DMS153 treated with DMSO at 0.1 percent for 48 hours (cell line): ENCODE measurements around the gene ANKDD1A.

Experiments
- DNase-seq: peaks from one replicate; lab custom pipeline; 2025; ENCODE audit not compliant: unreplicated experiment; lab: John Stamatoyannopoulos, UW

The ANKDD1A gene

GRCh38 chr15:64923546-64923945 is 11.8 kb downstream of the ANKDD1A start:
- DNase-seq: no peak

GRCh38 chr15:64925335-64926330 is 13.9 kb downstream of the ANKDD1A start:
- DNase-seq: no peak

- DNase-seq: no peak
These were observed 15.0 kb downstream of the ANKDD1A start for GRCh38 chr15:64926661-64927060.

GRCh38 chr15:64928626-64929220 is 17.0 kb downstream of the ANKDD1A start:
- DNase-seq: no peak

- no peak for DNase-seq
These were observed 18.4 kb downstream of the ANKDD1A start for GRCh38 chr15:64930019-64930652.

- DNase-seq: no peak
These were observed 19.2 kb downstream of the ANKDD1A start for GRCh38 chr15:64930778-64931371.

GRCh38 chr15:64931381-64931780 is 19.7 kb downstream of the ANKDD1A start:
- DNase-seq: no peak

GRCh38 chr15:64934023-64934422 is 22.3 kb downstream of the ANKDD1A start:
- no peak for DNase-seq

- no peak for DNase-seq
These were observed 26.5 kb downstream of the ANKDD1A start for GRCh38 chr15:64938192-64938591.

- no peak for DNase-seq
These were observed 30.7 kb downstream of the ANKDD1A start for GRCh38 chr15:64942356-64942755.

GRCh38 chr15:64943512-64944225 is 32.0 kb downstream of the ANKDD1A start:
- DNase-seq: no peak

- no peak for DNase-seq
These were observed 33.3 kb downstream of the ANKDD1A start for GRCh38 chr15:64944961-64945360.

- no peak for DNase-seq
These were observed 35.5 kb downstream of the ANKDD1A start for GRCh38 chr15:64947211-64947610.

- DNase-seq: no peak
These were observed 37.2 kb downstream of the ANKDD1A start for GRCh38 chr15:64948916-64949315.

- no peak for DNase-seq
These were observed 37.9 kb downstream of the ANKDD1A start for GRCh38 chr15:64949383-64950186.

GRCh38 chr15:64950888-64951287 is 39.2 kb downstream of the ANKDD1A start:
- DNase-seq: no peak

GRCh38 chr15:64951777-64952418 is 40.2 kb downstream of the ANKDD1A start:
- no peak for DNase-seq

- no peak for DNase-seq
These were observed 42.7 kb downstream of the ANKDD1A start for GRCh38 chr15:64954395-64954794.

- no peak for DNase-seq
These were observed 47.4 kb downstream of the ANKDD1A start for GRCh38 chr15:64959128-64959527.
